ENCODE measurements around the gene MB.

DNA sequence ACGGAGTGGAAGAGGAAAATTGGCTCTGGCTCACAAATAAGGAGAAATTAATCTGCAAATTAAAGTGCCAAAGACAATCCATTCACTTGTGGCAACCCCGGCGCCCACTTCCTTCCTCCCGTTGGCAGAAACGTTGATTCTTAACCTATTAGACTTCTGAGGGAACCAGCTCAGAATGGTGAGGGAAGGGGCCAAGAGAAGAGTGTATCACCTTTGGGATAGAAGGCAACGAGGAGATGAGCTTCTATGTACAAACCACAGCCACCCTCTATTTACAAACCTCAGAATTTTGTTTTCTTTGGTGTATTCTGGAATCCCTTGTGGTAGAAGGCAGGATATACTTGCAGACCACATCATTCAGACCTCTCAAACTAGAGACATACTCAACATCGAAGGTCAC lies 1.1 kb downstream of the MB start:
- TF ChIP-seq, protein P1, sequence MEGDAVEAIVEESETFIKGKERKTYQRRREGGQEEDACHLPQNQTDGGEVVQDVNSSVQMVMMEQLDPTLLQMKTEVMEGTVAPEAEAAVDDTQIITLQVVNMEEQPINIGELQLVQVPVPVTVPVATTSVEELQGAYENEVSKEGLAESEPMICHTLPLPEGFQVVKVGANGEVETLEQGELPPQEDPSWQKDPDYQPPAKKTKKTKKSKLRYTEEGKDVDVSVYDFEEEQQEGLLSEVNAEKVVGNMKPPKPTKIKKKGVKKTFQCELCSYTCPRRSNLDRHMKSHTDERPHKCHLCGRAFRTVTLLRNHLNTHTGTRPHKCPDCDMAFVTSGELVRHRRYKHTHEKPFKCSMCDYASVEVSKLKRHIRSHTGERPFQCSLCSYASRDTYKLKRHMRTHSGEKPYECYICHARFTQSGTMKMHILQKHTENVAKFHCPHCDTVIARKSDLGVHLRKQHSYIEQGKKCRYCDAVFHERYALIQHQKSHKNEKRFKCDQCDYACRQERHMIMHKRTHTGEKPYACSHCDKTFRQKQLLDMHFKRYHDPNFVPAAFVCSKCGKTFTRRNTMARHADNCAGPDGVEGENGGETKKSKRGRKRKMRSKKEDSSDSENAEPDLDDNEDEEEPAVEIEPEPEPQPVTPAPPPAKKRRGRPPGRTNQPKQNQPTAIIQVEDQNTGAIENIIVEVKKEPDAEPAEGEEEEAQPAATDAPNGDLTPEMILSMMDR (IDR thresholded peaks at IDR 0.05; ENCODE audit: low read depth, low read length) = no peak
- TF ChIP-seq EZH2phosphoT487 (IDR thresholded peaks at IDR 0.05; ENCODE audit: low read depth) = no peak

Data from OCI-LY3 (cell line).